HCT116 (cell line): ENCODE measurements around the gene PCGF5. TPM values are rescaled to one million over a fixed set of nuclear protein-coding genes. Genes with fewer than 3 reads are reported as not detected.

ENCODE experiments used
- ATAC-seq: fragments of 200-7000 bp; cut with Tn5 transposase; 2 replicates; pipeline ENCODE4 v1.9.1; 2020; ENCODE audit warnings: mild to moderate bottlenecking, moderate library complexity
- BruUV-seq: library from RNA; stranded (reverse); fragments of 400-500 nt; replicated peaks from 2 replicates; lab custom pipeline; 2021; lab: Mats Ljungman, UMichigan
- CTCF ChIA-PET: fragments of 300-600 bp; sonication (Branson Sonifier 250); formaldehyde crosslinking; loops from one replicate; lab custom pipeline; 2021; ENCODE audit warnings: antibody characterized with exemption; lab: Charles Lee
- POLR2A ChIA-PET: fragments of 300-600, 350-600 bp; sonication (Branson Sonifier 250); formaldehyde crosslinking; loops from one replicate; lab custom pipeline; 2021; ENCODE audit warnings: antibody characterized with exemption; lab: Charles Lee
- RAD21 ChIA-PET, 2 experiments: fragments of 300-600 bp; sonication (Branson Sonifier 250); formaldehyde crosslinking; loops; one replicate each; lab custom pipeline; 2023; ENCODE audit warnings: low total read pairs in 2 of 2; ENCODE audit not compliant: uncharacterized antibody in 2 of 2, unreplicated experiment in 2 of 2, low non-redundant PET in 1 of 2; lab: Charles Lee
- DNase-seq: peaks from one replicate; pipeline ENCODE4 v3.0.0-alpha.2; 2010; ENCODE audit warnings: low read depth, low spot score
- H2AFZ ChIP-seq: fragments of 200-600 bp; shearing (Covaris generic), sonication (generic); 2 replicates; pipeline ENCODE4 v1.6.1; 2017; ENCODE audit warnings: low read depth, mixed run types, mixed read lengths, antibody characterized with exemption, low read length; ENCODE audit not compliant: poor library complexity, severe bottlenecking
- H3K27ac ChIP-seq: 2 replicates; pipeline ENCODE4 v1.5.1; 2012; ENCODE audit warnings: low read depth, low read length
- H3K27me3 ChIP-seq: fragments of 200-600 bp; sonication (generic); 2 replicates; pipeline ENCODE4 v1.6.1; 2016; ENCODE audit warnings: mixed run types, low read length, mixed read lengths; ENCODE audit not compliant: insufficient read depth
- H3K36me3 ChIP-seq, 2 experiments: fragments of 200-500 bp in 1 of 2; fragments of 200-600 bp in 1 of 2; sonication (Bioruptor generic) in 1 of 2; sonication (generic) in 1 of 2; 2 replicates each; pipeline versions ENCODE4 v1.5.1 to v1.6.1; 2014 to 2016; ENCODE audit warnings: low read length in 2 of 2, inconsistent platforms in 1 of 2, mixed read lengths in 1 of 2, mixed run types in 1 of 2; ENCODE audit not compliant: insufficient read depth in 2 of 2, control insufficient read depth in 1 of 2
- H3K4me1 ChIP-seq, 2 experiments: fragments of 200-600 bp in 1 of 2; sonication (generic) in 1 of 2; 2 replicates each; pipeline versions ENCODE4 v1.5.1 to v1.6.1; 2012 to 2017; ENCODE audit warnings: low read length in 2 of 2, inconsistent platforms in 1 of 2, mild to moderate bottlenecking in 1 of 2, mixed read lengths in 1 of 2, mixed run types in 1 of 2, moderate library complexity in 1 of 2; ENCODE audit not compliant: insufficient read depth in 2 of 2, control insufficient read depth in 1 of 2
- H3K4me2 ChIP-seq: fragments of 200-600 bp; sonication (generic); 2 replicates; pipeline ENCODE4 v1.6.1; 2017; ENCODE audit warnings: mixed run types, low read length, mixed read lengths
- H3K4me3 ChIP-seq, 2 experiments: fragments of 200-600 bp in 1 of 2; sonication (generic) in 1 of 2; replicated peaks in 1 of 2; 2 replicates each; pipeline ENCODE4 v1.5.1; 2011 to 2016; ENCODE audit warnings: low read length in 2 of 2, control low read depth in 1 of 2, low read depth in 1 of 2, mild to moderate bottlenecking in 1 of 2, mixed read lengths in 1 of 2, mixed run types in 1 of 2
- H3K79me2 ChIP-seq: fragments of 200-600 bp; sonication (generic); 2 replicates; pipeline ENCODE4 v1.6.1; 2017; ENCODE audit warnings: mild to moderate bottlenecking, mixed run types, low read length, moderate library complexity, mixed read lengths; ENCODE audit not compliant: insufficient read depth
- H3K9ac ChIP-seq: fragments of 200-600 bp; sonication (generic); 2 replicates; pipeline ENCODE4 v1.6.1; 2016; ENCODE audit warnings: low read length, mixed read lengths
- H3K9me2 ChIP-seq: fragments of 200-600 bp; sonication (generic), shearing (Covaris generic); 2 replicates; pipeline ENCODE4 v1.6.1; 2017; ENCODE audit warnings: mixed run types, mild to moderate bottlenecking, moderate library complexity; ENCODE audit not compliant: insufficient read depth
- H3K9me3 ChIP-seq, 2 experiments: fragments of 200-500 bp in 1 of 2; fragments of 200-600 bp in 1 of 2; sonication (Bioruptor generic) in 1 of 2; sonication (generic) in 1 of 2; 2 replicates each; pipeline ENCODE4 v1.6.1; 2014 to 2017; ENCODE audit warnings: low read length in 2 of 2, mixed read lengths in 2 of 2, inconsistent platforms in 1 of 2, low read depth in 1 of 2, mild to moderate bottlenecking in 1 of 2, mixed run types in 1 of 2, moderate library complexity in 1 of 2; ENCODE audit not compliant: control insufficient read depth in 1 of 2, insufficient read depth in 1 of 2
- H4K20me1 ChIP-seq: fragments of 200-600 bp; sonication (generic), shearing (Covaris generic); 2 replicates; pipeline ENCODE4 v1.6.1; 2017; ENCODE audit warnings: mixed run types, mild to moderate bottlenecking, moderate library complexity; ENCODE audit not compliant: insufficient read depth
- ATF3 ChIP-seq: IDR thresholded peaks from 2 replicates; pipeline ENCODE4 v1.6.1; 2012
- CEBPB ChIP-seq: IDR thresholded peaks from 2 replicates; pipeline ENCODE4 v1.6.1; 2012; ENCODE audit warnings: low read depth
- FOSL1 ChIP-seq: IDR thresholded peaks from 2 replicates; pipeline ENCODE4 v1.6.1; 2012; ENCODE audit warnings: low read depth
- POLR2A ChIP-seq: IDR thresholded peaks from 2 replicates; pipeline ENCODE4 v1.7.0; 2011; ENCODE audit warnings: borderline replicate concordance; ENCODE audit not compliant: insufficient read depth, insufficient read length; ENCODE audit errors: extremely low read depth
- POLR2AphosphoS5 ChIP-seq: IDR thresholded peaks from 2 replicates; pipeline ENCODE4 v1.6.1; 2011; ENCODE audit warnings: mild to moderate bottlenecking, low read depth, low read length, moderate library complexity
- REST ChIP-seq: IDR thresholded peaks from 2 replicates; pipeline ENCODE4 v1.6.1; 2012; ENCODE audit warnings: low read depth
- SP1 ChIP-seq: IDR thresholded peaks from 2 replicates; pipeline ENCODE4 v1.6.1; 2012; ENCODE audit warnings: low read depth
- SRF ChIP-seq: IDR thresholded peaks from 2 replicates; pipeline ENCODE4 v1.6.1; 2012; ENCODE audit warnings: low read depth
- TCF7L2 ChIP-seq: IDR thresholded peaks from 2 replicates; pipeline ENCODE4 v1.7.0; 2011; ENCODE audit warnings: borderline replicate concordance, inconsistent platforms; ENCODE audit not compliant: insufficient read depth, insufficient read length; ENCODE audit errors: extremely low read depth
- YY1 ChIP-seq: IDR thresholded peaks from 2 replicates; pipeline ENCODE4 v1.6.1; 2011; ENCODE audit warnings: low read length, low read depth, moderate library complexity, mild to moderate bottlenecking; ENCODE audit not compliant: insufficient replicate concordance; ENCODE audit errors: extremely low read depth
- ZBTB33 ChIP-seq: IDR thresholded peaks from 2 replicates; pipeline ENCODE4 v1.6.1; 2011; ENCODE audit warnings: mild to moderate bottlenecking, low read length, moderate library complexity; ENCODE audit not compliant: insufficient replicate concordance; ENCODE audit errors: extremely low read depth
- ZFX ChIP-seq: fragments of 450-650 bp; IDR thresholded peaks from 2 replicates; pipeline ENCODE4 v1.6.1; 2017
- intact Hi-C: fragments of 100-400 bp; cut with micrococcal nuclease; formaldehyde crosslinking; loops from 2 replicates; pipeline ENCODE4 v1.10.0; 2022
- total RNA-seq: library from RNA; stranded (reverse); gene quantifications from one replicate; pipeline ENCODE4 v1.2.1, GENCODE V29; 2021; ENCODE audit not compliant: unreplicated experiment

The PCGF5 gene
- total RNA-seq, 1 experiment from 2014 or later = 27.5 TPM

GRCh38 chr10:91196268-91197048, 24.0 kb upstream of the PCGF5 start (continued):
- TF ChIP-seq ATF3 = no peak
- no peak for TF ChIP-seq REST
- TF ChIP-seq POLR2A = no peak
- no peak for TF ChIP-seq YY1
- no peak for TF ChIP-seq ZBTB33
- no peak for TF ChIP-seq TCF7L2

- ATAC-seq (no peak), DNase-seq (no peak)
- H3K4me3 ChIP-seq = no peak overlapping the region
- TF ChIP-seq ZFX (no peak), ZBTB33 (no peak), FOSL1 (no peak), SP1 (no peak), POLR2AphosphoS5 (no peak), SRF (no peak), CEBPB (no peak)
- ChIA-PET RAD21 (interaction anchor here in 1 of 2 experiments (0.6 kb wide), 1 partner anchor 41 kb away, joined by 9 read pairs; no protein-coding TSS in a partner anchor), CTCF (no interaction called here), POLR2A (no interaction called here)
- H3K27ac ChIP-seq = no peak overlapping the region
- no peaks in the 10 kb centered on the region for H4K20me1 ChIP-seq
- no peaks in the 10 kb centered on the region for H3K9me3 ChIP-seq
- intact Hi-C loops = no loop called here
- no peak overlapping the region for H2AFZ ChIP-seq
- no peak overlapping the region for H3K4me2 ChIP-seq
- no peaks in the 10 kb centered on the region for H3K4me1 ChIP-seq
- no TSS peak for BruUV-seq
- no peaks in the 10 kb centered on the region for H3K27me3 ChIP-seq
- peaks cover 6% of the 10 kb centered on the region for H3K79me2 ChIP-seq
- H3K9me2 ChIP-seq = no peaks in the 10 kb centered on the region
- H3K36me3 ChIP-seq = no peaks in the 10 kb centered on the region
- no peak overlapping the region for H3K9ac ChIP-seq
Measured at GRCh38 chr10:91197127-91197526, 23.3 kb upstream of the PCGF5 start.
